A549 (cell line): ENCODE measurements around the gene MOB3C.

ENCODE experiments used
- CHD4 ChIP-seq: fragments of 200-600 bp; sonication (generic); IDR thresholded peaks from 2 replicates; pipeline ENCODE4 v1.6.1; 2016; ENCODE audit warnings: antibody characterized with exemption, mild to moderate bottlenecking, borderline replicate concordance
- HDAC2 ChIP-seq: fragments of 200-600 bp; sonication (generic); IDR thresholded peaks from 2 replicates; pipeline ENCODE4 v1.6.1; 2016
- PHF8 ChIP-seq: fragments of 200-600 bp; sonication (generic); IDR thresholded peaks from 2 replicates; pipeline ENCODE4 v1.6.1; 2016; ENCODE audit warnings: low read depth, mild to moderate bottlenecking, antibody characterized with exemption, moderate library complexity, borderline replicate concordance
- POLR2A ChIP-seq: IDR thresholded peaks from 2 replicates; pipeline ENCODE4 v1.6.1; 2012; ENCODE audit warnings: mild to moderate bottlenecking, low read length
- TFCP2L1 ChIP-seq: fragments of 250-450 bp; sonication (Bioruptor Pico); IDR thresholded peaks from 2 replicates; pipeline ENCODE4 v1.5.0; 2021; ENCODE audit warnings: mild to moderate bottlenecking
- TP53 ChIP-seq: fragments of 250-450 bp; sonication (Bioruptor Pico); IDR thresholded peaks from 2 replicates; pipeline ENCODE4 v1.5.0; 2021; ENCODE audit warnings: mild to moderate bottlenecking, moderate library complexity
- TF ChIP-seq, protein P1 (sequence below): fragments of >200 bp; sonication (Bioruptor Twin); formaldehyde crosslinking; IDR thresholded peaks from 3 replicates; pipeline ENCODE4 v1.5.1; 2016
- TF ChIP-seq, protein P2 (sequence below): IDR thresholded peaks from 2 replicates; pipeline ENCODE4 v1.6.1; 2012
- TF ChIP-seq, protein P3 (sequence below): fragments of >200 bp; sonication (Bioruptor Twin); formaldehyde crosslinking; IDR thresholded peaks from 2 replicates; pipeline ENCODE4 v1.6.1; 2016

DNA sequence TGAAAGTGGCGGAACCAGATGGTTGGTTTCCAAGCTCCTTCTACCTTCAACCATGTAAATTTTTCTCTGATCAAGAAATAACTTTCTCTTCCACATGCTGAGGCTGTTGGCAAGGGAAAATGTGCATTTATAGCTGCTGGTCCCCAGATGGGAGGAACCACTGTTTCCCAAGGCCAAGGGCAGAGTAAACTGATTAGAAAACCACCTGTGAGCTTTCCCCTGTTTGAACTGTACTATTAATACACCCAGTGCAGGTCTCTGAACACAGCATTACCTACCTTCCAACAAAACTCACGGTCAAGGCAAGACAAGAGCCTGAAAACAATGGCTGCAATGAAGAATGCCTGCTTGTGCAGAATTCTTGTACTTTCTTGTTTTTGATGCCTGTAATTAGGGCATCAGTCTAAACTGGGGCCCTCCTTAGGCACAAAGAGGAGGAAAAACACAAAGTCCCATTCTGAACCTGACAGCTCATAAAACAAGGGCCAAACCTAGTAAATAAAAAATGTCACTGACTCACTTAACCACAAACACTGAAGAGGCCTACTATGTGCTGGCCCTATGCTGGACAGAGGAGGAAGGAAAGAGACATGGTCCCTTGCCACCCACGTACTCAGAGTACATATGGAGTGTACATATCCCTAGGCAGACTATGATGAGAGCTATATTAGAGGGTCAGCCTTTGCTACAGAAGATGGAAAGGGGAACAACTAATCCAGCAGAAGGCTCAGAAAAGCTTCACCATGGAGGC lies 15.2 kb downstream of the MOB3C start:
- TF ChIP-seq, protein P1, sequence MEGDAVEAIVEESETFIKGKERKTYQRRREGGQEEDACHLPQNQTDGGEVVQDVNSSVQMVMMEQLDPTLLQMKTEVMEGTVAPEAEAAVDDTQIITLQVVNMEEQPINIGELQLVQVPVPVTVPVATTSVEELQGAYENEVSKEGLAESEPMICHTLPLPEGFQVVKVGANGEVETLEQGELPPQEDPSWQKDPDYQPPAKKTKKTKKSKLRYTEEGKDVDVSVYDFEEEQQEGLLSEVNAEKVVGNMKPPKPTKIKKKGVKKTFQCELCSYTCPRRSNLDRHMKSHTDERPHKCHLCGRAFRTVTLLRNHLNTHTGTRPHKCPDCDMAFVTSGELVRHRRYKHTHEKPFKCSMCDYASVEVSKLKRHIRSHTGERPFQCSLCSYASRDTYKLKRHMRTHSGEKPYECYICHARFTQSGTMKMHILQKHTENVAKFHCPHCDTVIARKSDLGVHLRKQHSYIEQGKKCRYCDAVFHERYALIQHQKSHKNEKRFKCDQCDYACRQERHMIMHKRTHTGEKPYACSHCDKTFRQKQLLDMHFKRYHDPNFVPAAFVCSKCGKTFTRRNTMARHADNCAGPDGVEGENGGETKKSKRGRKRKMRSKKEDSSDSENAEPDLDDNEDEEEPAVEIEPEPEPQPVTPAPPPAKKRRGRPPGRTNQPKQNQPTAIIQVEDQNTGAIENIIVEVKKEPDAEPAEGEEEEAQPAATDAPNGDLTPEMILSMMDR = no peak
- TF ChIP-seq, protein P2, sequence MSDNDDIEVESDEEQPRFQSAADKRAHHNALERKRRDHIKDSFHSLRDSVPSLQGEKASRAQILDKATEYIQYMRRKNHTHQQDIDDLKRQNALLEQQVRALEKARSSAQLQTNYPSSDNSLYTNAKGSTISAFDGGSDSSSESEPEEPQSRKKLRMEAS = no peak
- TF ChIP-seq, protein P3, sequence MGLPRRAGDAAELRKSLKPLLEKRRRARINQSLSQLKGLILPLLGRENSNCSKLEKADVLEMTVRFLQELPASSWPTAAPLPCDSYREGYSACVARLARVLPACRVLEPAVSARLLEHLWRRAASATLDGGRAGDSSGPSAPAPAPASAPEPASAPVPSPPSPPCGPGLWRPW = no peak
- TF ChIP-seq TP53 (CRISPR knock-in tag) = no peak
- no peak for TF ChIP-seq TFCP2L1 (CRISPR knock-in tag)
- no peak for TF ChIP-seq POLR2A
- no peak for TF ChIP-seq CHD4
- TF ChIP-seq HDAC2 = no peak
- TF ChIP-seq PHF8 = no peak
